Activated naive CD4-positive, alpha-beta T cell treated with anti-CD3 and anti-CD28 coated beads for 36 hours (primary cell): Measurements from ENCODE around the gene HLTF. TPM values are rescaled to one million over a fixed set of nuclear protein-coding genes. Genes with fewer than 3 reads are reported as not detected.

Source experiments
- CTCF ChIA-PET: fragments of 350-600 bp; sonication (Branson Sonifier 250); formaldehyde crosslinking; loops from one replicate; lab custom pipeline; 2021; ENCODE audit warnings: antibody characterized with exemption; lab: Charles Lee
- DNase-seq: peaks from one replicate; pipeline ENCODE4 v3.0.0-alpha.2; 2020
- H3K27ac Mint-ChIP-seq: one replicate; pipeline ENCODE4 v1.8.0; 2021; ENCODE audit warnings: mild to moderate bottlenecking, mixed read lengths
- H3K27me3 Mint-ChIP-seq: one replicate; pipeline ENCODE4 v1.8.0; 2021; ENCODE audit warnings: low read depth, mixed read lengths
- H3K36me3 Mint-ChIP-seq: one replicate; pipeline ENCODE4 v1.8.0; 2021; ENCODE audit warnings: low read depth, mixed read lengths
- H3K4me1 Mint-ChIP-seq: one replicate; pipeline ENCODE4 v1.8.0; 2021; ENCODE audit warnings: low read depth, mixed read lengths
- H3K4me3 Mint-ChIP-seq: one replicate; pipeline ENCODE4 v1.8.0; 2021; ENCODE audit warnings: mild to moderate bottlenecking, moderate library complexity, mixed read lengths
- H3K9me3 Mint-ChIP-seq: one replicate; pipeline ENCODE4 v1.8.0; 2021; ENCODE audit warnings: mixed read lengths
- intact Hi-C: fragments of 100-400 bp; cut with micrococcal nuclease; formaldehyde crosslinking; loops from one replicate; pipeline ENCODE4 v1.15.1; 2023
- total RNA-seq, 2 experiments: library from RNA; stranded (reverse); gene quantifications; one replicate each; pipeline ENCODE4 v1.2.3, GENCODE V29; 2021

HLTF gene
- total RNA-seq, 2 experiments from 2014 or later: 22.0 to 22.6 TPM

DNA sequence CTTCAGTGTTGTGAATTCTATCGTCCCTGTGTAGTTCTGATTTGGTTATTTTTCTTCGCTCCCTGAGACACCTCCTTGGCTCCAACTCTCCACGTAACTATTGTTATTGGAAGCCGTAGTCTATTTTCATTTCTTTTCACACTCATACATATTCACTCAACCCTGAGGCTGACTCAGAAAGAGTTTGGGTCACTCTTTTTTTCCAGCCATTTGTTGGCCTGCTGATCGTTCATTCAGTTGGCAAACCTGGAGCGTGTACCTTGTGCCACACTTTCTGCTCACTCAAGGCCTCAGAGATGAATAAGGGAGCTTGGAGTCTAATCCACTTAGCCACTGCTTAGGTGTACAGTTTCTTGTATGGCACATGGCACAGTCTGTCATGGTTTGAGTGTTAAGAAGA is 72.6 kb downstream of the HLTF start:
- Mint-ChIP-seq H3K4me1 (no peaks in the 10 kb centered on the region), H3K27me3 (no peaks in the 10 kb centered on the region), H3K4me3 (no peak overlapping the region), H3K27ac (no peak overlapping the region), H3K9me3 (no peaks in the 10 kb centered on the region), H3K36me3 (peaks cover 39% of the 10 kb centered on the region)
- intact Hi-C loops: no loop called here
- CTCF ChIA-PET: no interaction called here
- DNase-seq: no peak

DNA sequence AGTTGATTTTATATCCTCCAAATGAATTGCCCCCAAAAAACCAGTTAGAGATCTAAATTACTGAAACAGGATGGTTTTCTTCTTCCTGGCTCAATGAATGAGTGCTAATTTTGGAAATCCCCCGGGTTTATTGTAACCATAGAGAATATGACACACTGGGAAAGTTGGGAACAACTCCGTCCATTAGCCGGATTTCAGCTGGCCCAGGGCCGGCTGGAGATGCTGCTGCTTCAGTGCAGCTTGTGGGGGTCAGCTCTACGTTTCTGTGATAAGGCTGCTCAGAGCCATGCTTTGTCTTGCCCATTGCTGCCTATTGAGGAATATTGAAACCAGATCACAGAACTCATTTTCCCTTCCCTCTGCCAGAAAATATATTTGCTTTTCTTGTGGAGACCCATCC is 74.7 kb downstream of the HLTF start:
- no peaks in the 10 kb centered on the region for H3K4me1 Mint-ChIP-seq
- CTCF ChIA-PET: no interaction called here
- H3K27me3 Mint-ChIP-seq: no peaks in the 10 kb centered on the region
- peaks cover 47% of the 10 kb centered on the region for H3K36me3 Mint-ChIP-seq
- H3K4me3 Mint-ChIP-seq: no peak overlapping the region
- H3K27ac Mint-ChIP-seq: no peak overlapping the region
- no peak for DNase-seq
- intact Hi-C loops: no loop called here
- no peaks in the 10 kb centered on the region for H3K9me3 Mint-ChIP-seq

- no peaks in the 10 kb centered on the region for H3K27me3 Mint-ChIP-seq
- H3K4me1 Mint-ChIP-seq: no peaks in the 10 kb centered on the region
- CTCF ChIA-PET: no interaction called here
- H3K4me3 Mint-ChIP-seq: no peak overlapping the region
- intact Hi-C loops: no loop called here
- no peak overlapping the region for H3K27ac Mint-ChIP-seq
- no peaks in the 10 kb centered on the region for H3K9me3 Mint-ChIP-seq
- peaks cover 47% of the 10 kb centered on the region for H3K36me3 Mint-ChIP-seq
- DNase-seq: no peak
These were observed 75.4 kb downstream of the HLTF start for GRCh38 chr3:149010966-149011365.

DNA sequence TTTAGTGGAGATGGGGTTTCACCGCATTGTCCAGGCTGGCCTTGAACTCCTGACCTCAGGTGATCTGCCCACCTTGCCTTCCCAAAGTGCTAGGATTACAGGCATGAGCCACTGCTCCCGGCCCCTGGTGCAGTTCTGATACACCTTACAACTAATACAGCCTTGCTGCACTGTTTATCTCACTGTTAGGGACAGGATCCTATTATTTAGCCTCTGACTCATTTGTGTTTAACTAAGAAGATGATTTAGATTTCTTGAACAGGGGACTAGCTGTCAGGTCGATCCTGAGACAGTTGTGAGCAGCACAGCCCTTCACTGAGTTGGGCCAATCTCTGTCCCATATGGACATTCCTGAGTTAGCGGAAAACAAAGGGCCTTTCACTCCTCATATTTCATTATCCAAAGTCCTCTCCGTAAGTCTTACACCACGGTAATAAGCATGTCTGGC is 75.8 kb downstream of the HLTF start:
- H3K4me3 Mint-ChIP-seq: no peak overlapping the region
- peaks cover 47% of the 10 kb centered on the region for H3K36me3 Mint-ChIP-seq
- CTCF ChIA-PET: no interaction called here
- intact Hi-C loops: no loop called here
- DNase-seq: no peak
- no peaks in the 10 kb centered on the region for H3K4me1 Mint-ChIP-seq
- no peaks in the 10 kb centered on the region for H3K9me3 Mint-ChIP-seq
- H3K27me3 Mint-ChIP-seq: no peaks in the 10 kb centered on the region
- H3K27ac Mint-ChIP-seq: no peak overlapping the region

DNA sequence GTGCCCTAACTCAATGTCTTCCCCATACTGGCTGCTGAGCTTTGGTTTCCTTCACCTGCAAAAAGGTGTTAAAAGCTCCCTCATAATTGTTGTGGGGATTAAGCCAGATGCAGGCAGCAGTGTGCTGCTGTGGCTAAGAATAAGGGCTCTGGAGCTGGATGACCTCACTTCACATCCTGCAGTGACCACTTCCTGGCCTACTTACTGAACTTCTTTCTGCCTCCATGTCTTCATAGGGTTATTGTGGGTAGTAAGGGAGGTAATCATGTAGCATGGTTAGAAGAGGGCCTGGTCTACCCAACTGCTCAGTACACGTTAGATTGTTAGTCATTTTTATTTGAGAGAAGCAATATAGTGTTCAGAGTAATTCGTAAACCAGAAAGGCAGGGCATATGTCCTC is 76.6 kb downstream of the HLTF start:
- Mint-ChIP-seq H3K4me1 (no peaks in the 10 kb centered on the region), H3K36me3 (peaks cover 41% of the 10 kb centered on the region), H3K27me3 (no peaks in the 10 kb centered on the region), H3K9me3 (no peaks in the 10 kb centered on the region), H3K4me3 (no peak overlapping the region), H3K27ac (no peak overlapping the region)
- DNase-seq: no peak
- CTCF ChIA-PET: interaction anchor here (0.6 kb wide), 1 partner anchor 56 kb away, joined by 4 read pairs; no protein-coding TSS in a partner anchor
- intact Hi-C loops: no loop called here

- CTCF ChIA-PET: no interaction called here
- H3K4me3 Mint-ChIP-seq: no peak overlapping the region
- no peak for DNase-seq
- no peaks in the 10 kb centered on the region for H3K27me3 Mint-ChIP-seq
- H3K9me3 Mint-ChIP-seq: no peaks in the 10 kb centered on the region
- no peak overlapping the region for H3K27ac Mint-ChIP-seq
- peaks cover 41% of the 10 kb centered on the region for H3K36me3 Mint-ChIP-seq
- H3K4me1 Mint-ChIP-seq: peaks cover 5% of the 10 kb centered on the region
- intact Hi-C loops: no loop called here
These were observed 78.6 kb downstream of the HLTF start for GRCh38 chr3:149007567-149008257.

DNA sequence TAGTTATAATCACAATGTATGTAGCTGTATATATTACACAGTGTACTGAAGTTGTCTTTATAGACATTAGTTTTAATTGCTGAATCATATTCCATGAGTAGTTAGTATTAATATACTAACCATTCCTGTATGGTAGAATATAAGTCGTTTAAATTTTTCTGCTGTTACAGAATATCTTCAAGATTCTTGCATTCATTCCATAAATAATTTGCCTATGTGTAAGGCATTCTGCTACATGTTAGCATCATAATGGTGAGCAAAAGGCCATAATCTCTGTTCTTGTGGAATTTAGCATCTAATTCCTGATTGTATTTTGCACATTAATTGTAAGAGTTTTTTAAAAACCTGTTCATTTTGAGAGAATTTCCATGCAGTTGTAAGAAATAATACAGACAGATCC is 80.9 kb downstream of the HLTF start:
- H3K9me3 Mint-ChIP-seq: no peaks in the 10 kb centered on the region
- no peak overlapping the region for H3K27ac Mint-ChIP-seq
- peaks cover 34% of the 10 kb centered on the region for H3K36me3 Mint-ChIP-seq
- CTCF ChIA-PET: no interaction called here
- no peak overlapping the region for H3K4me3 Mint-ChIP-seq
- DNase-seq: no peak
- intact Hi-C loops: no loop called here
- H3K27me3 Mint-ChIP-seq: no peaks in the 10 kb centered on the region
- H3K4me1 Mint-ChIP-seq: peaks cover 5% of the 10 kb centered on the region

DNA sequence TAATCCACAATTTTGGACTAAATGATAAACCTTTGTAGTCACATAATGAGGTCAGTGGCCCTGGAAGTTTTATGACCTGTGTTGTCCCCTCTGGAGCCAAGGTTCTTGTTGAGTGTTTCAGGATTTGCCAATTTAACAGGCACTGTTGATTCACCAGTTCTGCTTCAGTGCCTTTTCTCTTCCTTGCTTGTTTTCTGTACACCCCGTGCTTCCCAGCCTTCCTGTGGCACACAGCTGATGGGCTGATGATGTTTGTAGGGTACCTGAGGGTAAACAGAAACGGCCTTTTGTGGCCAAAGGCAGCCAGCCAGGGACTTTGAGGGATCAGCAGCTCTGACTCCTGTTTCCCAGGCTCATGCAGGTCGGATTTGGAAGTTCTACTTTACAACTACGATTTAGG is 81.7 kb downstream of the HLTF start:
- intact Hi-C loops: no loop called here
- CTCF ChIA-PET: no interaction called here

DNA sequence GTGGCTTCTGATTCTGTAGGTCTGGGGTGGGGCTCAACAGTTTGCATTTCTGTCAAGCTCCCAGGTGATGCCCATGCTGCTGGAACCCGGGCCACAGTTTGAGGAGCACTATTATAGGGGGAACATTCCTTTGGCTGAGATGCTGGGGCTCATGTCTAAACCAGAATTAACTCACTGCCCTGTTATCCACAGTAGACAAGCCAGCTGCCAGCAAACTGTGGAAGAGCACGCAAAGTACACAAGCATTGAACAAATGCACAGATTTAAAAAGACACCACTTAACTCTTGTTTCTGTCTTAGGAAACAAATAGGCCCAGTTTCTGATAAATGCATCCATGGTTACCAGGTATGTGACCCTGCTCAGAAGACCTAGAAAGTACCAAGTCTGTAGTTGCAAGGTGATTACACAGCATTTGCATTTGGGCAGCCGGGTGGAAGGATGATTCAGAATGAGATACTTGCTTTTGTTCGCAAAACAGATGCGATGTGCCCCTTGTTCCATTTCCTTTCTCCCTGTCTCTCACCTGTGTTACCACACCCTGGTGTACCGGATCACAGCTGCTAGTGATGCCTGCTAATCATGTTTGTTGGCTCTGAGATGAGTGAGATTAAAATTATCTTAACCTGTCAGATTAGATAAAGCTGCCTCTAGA is 82.6 kb downstream of the HLTF start:
- Mint-ChIP-seq H3K27me3 (no peaks in the 10 kb centered on the region), H3K9me3 (no peaks in the 10 kb centered on the region), H3K36me3 (peaks cover 30% of the 10 kb centered on the region), H3K4me3 (no peak overlapping the region), H3K4me1 (peaks cover 14% of the 10 kb centered on the region), H3K27ac (no peak overlapping the region)
- CTCF ChIA-PET: interaction anchor here (0.6 kb wide), 1 partner anchor 900 kb away, joined by 3 read pairs; no protein-coding TSS in a partner anchor
- DNase-seq: peak; percentile 12
- intact Hi-C loops: no loop called here

More for the DNA sequence above, 81.7 kb downstream of the HLTF start:
- no peak for DNase-seq
- H3K9me3 Mint-ChIP-seq: no peaks in the 10 kb centered on the region
- H3K27ac Mint-ChIP-seq: no peak overlapping the region
- H3K36me3 Mint-ChIP-seq: peaks cover 31% of the 10 kb centered on the region
- peaks cover 7% of the 10 kb centered on the region for H3K4me1 Mint-ChIP-seq
- H3K4me3 Mint-ChIP-seq: no peak overlapping the region
- H3K27me3 Mint-ChIP-seq: no peaks in the 10 kb centered on the region

- no peaks in the 10 kb centered on the region for H3K9me3 Mint-ChIP-seq
- intact Hi-C loops: no loop called here
- no peak for DNase-seq
- no peak overlapping the region for H3K27ac Mint-ChIP-seq
- H3K4me3 Mint-ChIP-seq: no peak overlapping the region
- H3K4me1 Mint-ChIP-seq: peaks cover 17% of the 10 kb centered on the region
- CTCF ChIA-PET: interaction anchor here (0.9 to 2.2 kb wide), 2 partner anchors 10 to 12 kb away, joined by 3 to 5 read pairs; partner anchors contain the start of gene GYG1
- H3K36me3 Mint-ChIP-seq: peaks cover 24% of the 10 kb centered on the region
- no peaks in the 10 kb centered on the region for H3K27me3 Mint-ChIP-seq
These were observed 84.6 kb downstream of the HLTF start for GRCh38 chr3:149001727-149002126.

GRCh38 chr3:149000206-149000745 is 86.1 kb downstream of the HLTF start:
- Mint-ChIP-seq H3K27me3 (no peaks in the 10 kb centered on the region), H3K27ac (no peak overlapping the region), H3K4me1 (peaks cover 17% of the 10 kb centered on the region), H3K36me3 (peaks cover 31% of the 10 kb centered on the region), H3K4me3 (no peak overlapping the region), H3K9me3 (no peaks in the 10 kb centered on the region)
- intact Hi-C loops: no loop called here
- DNase-seq: no peak
- CTCF ChIA-PET: interaction anchor here (0.5 to 2.2 kb wide), 3 partner anchors 8 to 175 kb away, joined by 3 to 5 read pairs (median 4); partner anchors contain the start of gene GYG1

DNA sequence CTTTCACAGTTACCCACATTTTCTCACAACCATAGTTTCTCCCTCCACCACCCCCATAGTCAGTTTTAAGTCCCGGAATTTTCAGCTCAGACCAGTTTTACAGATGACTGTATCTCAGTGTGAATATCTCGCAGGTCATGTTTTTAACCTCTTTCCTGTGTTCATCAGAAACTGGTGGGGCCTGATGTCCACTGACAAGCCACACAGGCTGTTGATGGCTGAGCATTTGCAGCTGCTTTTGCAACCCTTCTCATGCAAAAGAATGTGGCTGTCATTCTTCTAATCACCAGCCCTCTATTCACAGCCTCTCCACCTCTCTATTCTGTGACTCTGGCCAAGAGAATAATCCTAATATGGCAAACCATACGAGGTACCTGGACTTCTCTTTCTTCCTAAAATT is 86.5 kb downstream of the HLTF start:
- H3K4me1 Mint-ChIP-seq: peaks cover 17% of the 10 kb centered on the region
- intact Hi-C loops: loop anchor here (10.0 kb wide), 2 partner anchors 755 to 815 kb away; partner anchors contain the start of genes COMMD2 and RNF13
- DNase-seq: no peak
- H3K9me3 Mint-ChIP-seq: no peaks in the 10 kb centered on the region
- H3K36me3 Mint-ChIP-seq: peaks cover 32% of the 10 kb centered on the region
- CTCF ChIA-PET: interaction anchor here (1.7 to 2.2 kb wide), 2 partner anchors 8 to 11 kb away, joined by 3 to 5 read pairs; partner anchors contain the start of gene GYG1
- H3K4me3 Mint-ChIP-seq: no peak overlapping the region
- H3K27ac Mint-ChIP-seq: no peak overlapping the region
- no peaks in the 10 kb centered on the region for H3K27me3 Mint-ChIP-seq
